Measurements from ENCODE around the gene PPP1R7.
"Not testable (repeated sequence)": the region's sequence is repeated elsewhere in the genome, so short reads cannot be mapped to it uniquely, and the experiment has no call there.

PPP1R7 gene

GRCh38 chr2:241149925-241150659, at the start of gene PPP1R7:
Gene PPP1R7, plus strand, starts transcription at chr2:241150467. Its CDS starts 29 bp downstream, at chr2:241150496.
- peak; percentile 83 to 94 (median 92) for DNase-seq

- peak; percentile 77 to 81 (median 81) for DNase-seq
Observed at GRCh38 chr2:241102239-241102803, 47.9 kb upstream of the PPP1R7 start, which contains the start of gene MTERF4. Gene MTERF4, minus strand, starts transcription at chr2:241102287. Its CDS starts 14 bp downstream, at chr2:241102273.

GRCh38 chr2:241103176-241103595, 47.1 kb upstream of the PPP1R7 start:
- no peak for DNase-seq

- DNase-seq: not testable (repeated sequence)
Observed at GRCh38 chr2:241104611-241105010, 45.7 kb upstream of the PPP1R7 start.

- no peak for DNase-seq
Observed at GRCh38 chr2:241105641-241106040, 44.6 kb upstream of the PPP1R7 start.

GRCh38 chr2:241107031-241107783, 43.1 kb upstream of the PPP1R7 start:
- DNase-seq: no peak

GRCh38 chr2:241108271-241109209, 41.7 kb upstream of the PPP1R7 start:
- no peak for DNase-seq

- DNase-seq: no peak
Observed at GRCh38 chr2:241109210-241110088, 40.8 kb upstream of the PPP1R7 start.

- no peak for DNase-seq
Observed at GRCh38 chr2:241110089-241110606, 40.1 kb upstream of the PPP1R7 start.

- no peak for DNase-seq
Observed at GRCh38 chr2:241110607-241111439, 39.4 kb upstream of the PPP1R7 start.

GRCh38 chr2:241111440-241111805, 38.8 kb upstream of the PPP1R7 start:
- DNase-seq: no peak

- DNase-seq: no peak
Observed at GRCh38 chr2:241112046-241112445, 38.2 kb upstream of the PPP1R7 start.

GRCh38 chr2:241112592-241112991, 37.7 kb upstream of the PPP1R7 start:
- no peak for DNase-seq

- DNase-seq: no peak
Observed at GRCh38 chr2:241114836-241115235, 35.4 kb upstream of the PPP1R7 start.

GRCh38 chr2:241115361-241115760, 34.9 kb upstream of the PPP1R7 start:
- DNase-seq: no peak

GRCh38 chr2:241116606-241117560, 33.4 kb upstream of the PPP1R7 start:
- no peak for DNase-seq

- no peak for DNase-seq
Observed at GRCh38 chr2:241118737-241119505, 31.3 kb upstream of the PPP1R7 start.

- DNase-seq: no peak
Observed at GRCh38 chr2:241120440-241120839, 29.8 kb upstream of the PPP1R7 start.

Measured in activated CD4-positive, CD25-positive, alpha-beta regulatory T cell (primary cell).